ENCODE measurements around the gene CLEC18A. TPM values are rescaled to one million over a fixed set of nuclear protein-coding genes. Genes with fewer than 3 reads are reported as not detected.
"Not testable (repeated sequence)": the region's sequence is repeated elsewhere in the genome, so short reads cannot be mapped to it uniquely, and the experiment has no call there.

CLEC18A gene
- total RNA-seq (0.09 TPM in 1 of 2 replicates, not detected in the other), polyA plus RNA-seq (0.40 and 0.55 TPM in 2 replicates)

DNA sequence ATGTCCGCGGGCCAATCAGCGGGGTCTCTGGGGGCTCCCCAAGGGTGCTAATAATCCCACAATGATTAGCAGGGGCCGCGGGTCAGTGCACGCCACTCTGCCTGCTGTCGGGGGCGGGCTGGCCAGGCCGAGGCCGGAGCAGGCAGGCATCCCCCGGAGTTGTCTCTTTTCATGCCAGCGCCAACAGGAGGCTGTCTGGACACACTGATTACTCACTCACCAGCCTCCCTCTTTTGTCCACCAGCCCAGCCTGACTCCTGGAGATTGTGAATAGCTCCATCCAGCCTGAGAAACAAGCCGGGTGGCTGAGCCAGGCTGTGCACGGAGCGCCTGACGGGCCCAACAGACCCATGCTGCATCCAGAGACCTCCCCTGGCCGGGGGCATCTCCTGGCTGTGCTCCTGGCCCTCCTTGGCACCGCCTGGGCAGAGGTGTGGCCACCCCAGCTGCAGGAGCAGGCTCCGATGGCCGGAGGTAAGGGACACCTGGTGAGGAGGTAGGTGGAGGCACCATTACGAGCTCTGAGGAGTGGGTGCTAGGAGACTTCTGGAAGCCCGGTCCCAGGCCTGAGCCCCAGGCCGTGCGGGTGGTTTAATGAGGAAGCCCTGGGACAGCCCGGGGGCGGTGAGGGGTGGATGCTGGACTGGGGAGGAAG is at the start of gene CLEC18A:
TSS of gene CLEC18A (plus strand) at position 318 of the 655 bp plus-strand sequence. CDS start at position 351, 33 bp downstream.
- H3K4me3 ChIP-seq; H3K27ac ChIP-seq; H3K36me3 ChIP-seq; H3K4me1 ChIP-seq (ENCODE audit: low read depth); H3K9me3 ChIP-seq (ENCODE audit: low read depth); DNase-seq (ENCODE audit: low read depth in 1 of 2, low spot score in 1 of 2); H3K27me3 ChIP-seq: not testable (repeated sequence)

GRCh38 chr16:69903865-69904415 is 47.2 kb upstream of the CLEC18A start:
- Histone ChIP-seq H3K27ac (no peak overlapping the region), H3K4me1 (ENCODE audit: low read depth) (no peaks in the 10 kb centered on the region), H3K27me3 (no peaks in the 10 kb centered on the region), H3K4me3 (no peak overlapping the region), H3K36me3 (no peaks in the 10 kb centered on the region), H3K9me3 (ENCODE audit: low read depth) (no peaks in the 10 kb centered on the region)
- no peak for DNase-seq (ENCODE audit: low read depth in 1 of 2, low spot score in 1 of 2)
- TF ChIP-seq, protein P1, sequence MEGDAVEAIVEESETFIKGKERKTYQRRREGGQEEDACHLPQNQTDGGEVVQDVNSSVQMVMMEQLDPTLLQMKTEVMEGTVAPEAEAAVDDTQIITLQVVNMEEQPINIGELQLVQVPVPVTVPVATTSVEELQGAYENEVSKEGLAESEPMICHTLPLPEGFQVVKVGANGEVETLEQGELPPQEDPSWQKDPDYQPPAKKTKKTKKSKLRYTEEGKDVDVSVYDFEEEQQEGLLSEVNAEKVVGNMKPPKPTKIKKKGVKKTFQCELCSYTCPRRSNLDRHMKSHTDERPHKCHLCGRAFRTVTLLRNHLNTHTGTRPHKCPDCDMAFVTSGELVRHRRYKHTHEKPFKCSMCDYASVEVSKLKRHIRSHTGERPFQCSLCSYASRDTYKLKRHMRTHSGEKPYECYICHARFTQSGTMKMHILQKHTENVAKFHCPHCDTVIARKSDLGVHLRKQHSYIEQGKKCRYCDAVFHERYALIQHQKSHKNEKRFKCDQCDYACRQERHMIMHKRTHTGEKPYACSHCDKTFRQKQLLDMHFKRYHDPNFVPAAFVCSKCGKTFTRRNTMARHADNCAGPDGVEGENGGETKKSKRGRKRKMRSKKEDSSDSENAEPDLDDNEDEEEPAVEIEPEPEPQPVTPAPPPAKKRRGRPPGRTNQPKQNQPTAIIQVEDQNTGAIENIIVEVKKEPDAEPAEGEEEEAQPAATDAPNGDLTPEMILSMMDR (IDR thresholded peaks at IDR 0.05; ENCODE audit: low read depth, low read length): no peak

GRCh38 chr16:69904495-69905170 is 46.5 kb upstream of the CLEC18A start:
- DNase-seq (ENCODE audit: low read depth in 1 of 2, low spot score in 1 of 2): no peak
- H3K4me3 ChIP-seq: no peak overlapping the region
- no peaks in the 10 kb centered on the region for H3K4me1 ChIP-seq (ENCODE audit: low read depth)
- no peaks in the 10 kb centered on the region for H3K9me3 ChIP-seq (ENCODE audit: low read depth)
- H3K27me3 ChIP-seq: no peaks in the 10 kb centered on the region
- H3K27ac ChIP-seq: no peak overlapping the region
- no peaks in the 10 kb centered on the region for H3K36me3 ChIP-seq
- TF ChIP-seq, protein P1 (IDR thresholded peaks at IDR 0.05; ENCODE audit: low read depth, low read length): no peak

- Histone ChIP-seq H3K27ac (no peak overlapping the region), H3K4me1 (ENCODE audit: low read depth) (no peaks in the 10 kb centered on the region), H3K36me3 (no peaks in the 10 kb centered on the region), H3K9me3 (ENCODE audit: low read depth) (no peaks in the 10 kb centered on the region), H3K4me3 (no peak overlapping the region), H3K27me3 (no peaks in the 10 kb centered on the region)
- TF ChIP-seq, protein P1 (IDR thresholded peaks at IDR 0.05; ENCODE audit: low read depth, low read length): no peak
- DNase-seq (ENCODE audit: low read depth in 1 of 2, low spot score in 1 of 2): no peak
Measured at GRCh38 chr16:69905171-69905555, 46.0 kb upstream of the CLEC18A start.

- Histone ChIP-seq H3K9me3 (ENCODE audit: low read depth) (no peaks in the 10 kb centered on the region), H3K4me1 (ENCODE audit: low read depth) (no peaks in the 10 kb centered on the region), H3K27ac (no peak overlapping the region), H3K4me3 (no peak overlapping the region), H3K36me3 (no peaks in the 10 kb centered on the region), H3K27me3 (no peaks in the 10 kb centered on the region)
- TF ChIP-seq, protein P1 (IDR thresholded peaks at IDR 0.05; ENCODE audit: low read depth, low read length): no peak
- DNase-seq (ENCODE audit: low read depth in 1 of 2, low spot score in 1 of 2): peak in 1 of 2 donors; percentile 54
Measured at GRCh38 chr16:69906838-69907401, 44.2 kb upstream of the CLEC18A start.

DNA sequence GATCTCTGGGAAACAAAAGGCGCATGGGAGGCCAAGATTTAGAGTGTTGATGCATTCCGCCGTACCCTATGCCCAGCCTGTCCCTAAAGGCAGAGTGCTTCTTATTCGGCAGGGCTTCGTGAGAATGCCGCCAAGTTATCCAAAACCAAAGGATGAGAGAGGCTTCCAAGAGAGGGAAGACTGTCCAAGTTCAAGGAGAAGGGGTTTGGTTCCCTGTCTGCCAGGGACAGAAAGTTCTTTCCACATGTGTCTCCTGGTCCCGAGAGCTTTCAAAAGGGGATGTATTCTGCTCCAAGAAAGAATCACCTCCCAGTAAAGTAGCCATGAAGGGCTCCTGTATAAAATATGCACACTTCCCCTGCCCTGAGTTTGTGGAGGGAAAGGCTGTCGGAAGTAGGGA is 42.1 kb upstream of the CLEC18A start:
- no peaks in the 10 kb centered on the region for H3K4me1 ChIP-seq (ENCODE audit: low read depth)
- H3K36me3 ChIP-seq: no peaks in the 10 kb centered on the region
- no peak overlapping the region for H3K27ac ChIP-seq
- TF ChIP-seq, protein P1 (IDR thresholded peaks at IDR 0.05; ENCODE audit: low read depth, low read length): no peak
- DNase-seq (ENCODE audit: low read depth in 1 of 2, low spot score in 1 of 2): no peak
- no peak overlapping the region for H3K4me3 ChIP-seq
- no peaks in the 10 kb centered on the region for H3K9me3 ChIP-seq (ENCODE audit: low read depth)
- H3K27me3 ChIP-seq: no peaks in the 10 kb centered on the region
